GM21786 (cell line): ENCODE results near the gene ARAP2.

Source experiments
- ATAC-seq: cut with Tn5 transposase; IDR thresholded peaks from one replicate; pipeline ENCODE4 v1.9.1; 2021; ENCODE audit not compliant: unreplicated experiment

The ARAP2 gene

GRCh38 chr4:36054694-36055422 is 189.5 kb downstream of the ARAP2 start:
- no peak for ATAC-seq

GRCh38 chr4:36053930-36054329 is 190.4 kb downstream of the ARAP2 start:
- no peak for ATAC-seq

- no peak for ATAC-seq
Measured at GRCh38 chr4:36051634-36052033, 192.7 kb downstream of the ARAP2 start.

GRCh38 chr4:36046026-36046425 is 198.3 kb downstream of the ARAP2 start:
- no peak for ATAC-seq

GRCh38 chr4:36043901-36044300 is 200.4 kb downstream of the ARAP2 start:
- no peak for ATAC-seq

GRCh38 chr4:36043241-36043640 is 201.1 kb downstream of the ARAP2 start:
- ATAC-seq: no peak

- ATAC-seq: no peak
Measured at GRCh38 chr4:36042122-36042970, 202.0 kb downstream of the ARAP2 start.

- no peak for ATAC-seq
Measured at GRCh38 chr4:36041340-36041739, 203.0 kb downstream of the ARAP2 start.

- ATAC-seq: no peak
Measured at GRCh38 chr4:36039026-36039425, 205.3 kb downstream of the ARAP2 start.

- ATAC-seq: no peak
Measured at GRCh38 chr4:36038491-36038890, 205.8 kb downstream of the ARAP2 start.

- no peak for ATAC-seq
Measured at GRCh38 chr4:36037127-36037526, 207.2 kb downstream of the ARAP2 start.

- ATAC-seq: no peak
Measured at GRCh38 chr4:36029951-36030350, 214.4 kb downstream of the ARAP2 start.

- ATAC-seq: no peak
Measured at GRCh38 chr4:36027203-36027602, 217.1 kb downstream of the ARAP2 start.

- no peak for ATAC-seq
Measured at GRCh38 chr4:36026348-36026880, 217.9 kb downstream of the ARAP2 start.

GRCh38 chr4:36024901-36025660 is 219.2 kb downstream of the ARAP2 start:
- ATAC-seq: no peak

GRCh38 chr4:36020351-36020750 is 224.0 kb downstream of the ARAP2 start:
- no peak for ATAC-seq
